NCI-H1436 treated with DMSO at 0.1 percent for 48 hours (cell line): ENCODE measurements around the gene NCKAP5.

Experiments used
- DNase-seq: peaks from one replicate; lab custom pipeline; 2025; lab: John Stamatoyannopoulos, UW

NCKAP5 gene

DNA sequence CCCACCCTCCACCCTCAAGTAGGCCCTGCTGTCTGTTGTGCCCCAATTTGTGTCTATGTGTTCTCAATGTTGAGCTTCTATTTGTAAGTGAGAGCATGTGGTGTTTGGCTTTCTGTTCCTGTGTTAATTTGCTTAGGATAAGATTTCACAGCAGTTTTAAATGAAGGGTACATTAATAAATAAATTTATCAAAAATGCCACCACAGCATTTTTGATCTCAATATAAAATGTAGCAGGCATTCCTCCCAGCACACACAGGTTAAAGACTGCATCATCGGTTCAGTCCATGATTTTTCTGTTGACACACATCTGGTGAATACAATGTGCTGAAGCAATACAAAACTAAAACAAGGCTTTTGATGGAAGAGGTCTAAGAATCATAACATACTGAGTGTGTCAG is 486.2 kb downstream of the NCKAP5 start:
- no peak for DNase-seq

DNA sequence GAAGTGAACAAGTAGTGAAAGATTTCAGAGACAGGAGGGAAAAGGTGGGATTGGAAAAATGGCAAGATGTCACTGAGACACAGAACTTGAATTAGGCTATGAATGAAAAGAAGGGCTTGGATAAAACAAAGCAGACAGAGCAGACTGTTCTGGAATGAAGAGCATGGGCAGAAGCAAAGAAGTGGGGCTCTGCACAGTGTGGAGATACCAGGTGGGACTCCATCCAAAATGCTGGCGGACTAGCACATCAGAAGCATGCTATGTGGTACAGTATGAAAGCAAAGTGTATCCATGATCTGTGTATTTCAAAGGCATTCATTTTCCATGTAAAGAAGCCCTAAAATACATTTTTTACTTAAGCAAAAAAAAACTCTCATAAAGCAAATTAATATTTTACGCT is 487.4 kb downstream of the NCKAP5 start:
- DNase-seq, result no peak

DNA sequence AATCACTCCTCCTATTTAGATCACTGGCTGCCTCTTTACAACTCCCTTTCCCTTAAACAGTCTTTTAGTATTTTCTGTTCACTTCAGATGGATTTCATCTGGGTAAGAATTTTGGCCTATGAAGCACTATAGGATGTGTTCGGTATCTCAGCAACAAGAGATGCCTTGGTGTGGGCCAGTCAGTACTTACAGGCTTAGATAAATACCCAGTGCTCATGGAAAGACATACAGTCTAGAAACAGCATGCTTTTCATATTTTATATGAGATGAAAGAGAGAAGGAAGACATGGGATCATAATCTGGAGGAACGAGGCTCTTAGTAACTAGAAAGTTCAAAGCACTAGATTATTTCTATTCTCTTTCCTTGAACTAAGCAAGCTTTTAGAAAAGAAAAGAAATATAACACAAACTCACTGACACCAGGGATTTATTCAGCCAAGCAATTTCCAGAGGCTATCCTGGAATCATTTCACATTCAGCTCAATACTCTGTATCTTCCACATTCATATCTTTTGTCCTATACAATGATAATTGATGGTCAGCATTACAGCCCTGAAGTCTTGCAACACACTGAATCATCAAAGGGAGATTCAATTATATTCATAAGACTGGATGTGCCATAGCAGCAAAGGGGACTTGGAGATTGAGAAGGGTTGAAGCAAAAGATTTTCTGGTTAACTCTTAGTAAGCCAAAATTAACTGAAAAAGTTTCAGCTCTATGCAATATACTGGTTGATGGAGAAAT is 489.4 kb downstream of the NCKAP5 start:
- no peak for DNase-seq

DNA sequence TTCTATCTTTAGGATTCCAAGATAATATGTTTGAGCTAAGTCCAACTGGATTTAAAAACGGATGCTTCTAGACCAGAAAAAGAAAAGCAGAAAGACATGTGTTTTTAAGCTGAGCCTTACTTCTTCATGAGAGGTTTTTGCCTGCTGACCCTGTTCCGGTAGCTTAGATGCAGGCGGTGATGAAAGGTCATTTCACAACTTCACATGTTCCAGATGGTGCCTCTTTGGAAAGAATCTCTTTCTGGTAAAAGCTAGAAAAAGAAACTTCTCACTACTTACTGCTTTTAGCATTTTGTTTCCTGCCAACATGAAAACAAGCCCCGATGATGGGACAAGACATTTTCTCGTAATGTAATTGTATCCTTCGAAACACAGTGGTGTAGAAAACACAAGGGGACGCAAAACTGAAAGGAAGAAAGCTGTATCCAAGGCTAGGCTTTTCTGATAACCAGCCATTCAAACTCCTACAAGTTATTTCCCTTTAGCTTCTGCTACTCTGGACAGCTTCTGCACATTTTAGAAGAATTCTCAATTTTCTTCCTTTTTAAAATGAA is 490.9 kb downstream of the NCKAP5 start:
- no peak for DNase-seq

DNA sequence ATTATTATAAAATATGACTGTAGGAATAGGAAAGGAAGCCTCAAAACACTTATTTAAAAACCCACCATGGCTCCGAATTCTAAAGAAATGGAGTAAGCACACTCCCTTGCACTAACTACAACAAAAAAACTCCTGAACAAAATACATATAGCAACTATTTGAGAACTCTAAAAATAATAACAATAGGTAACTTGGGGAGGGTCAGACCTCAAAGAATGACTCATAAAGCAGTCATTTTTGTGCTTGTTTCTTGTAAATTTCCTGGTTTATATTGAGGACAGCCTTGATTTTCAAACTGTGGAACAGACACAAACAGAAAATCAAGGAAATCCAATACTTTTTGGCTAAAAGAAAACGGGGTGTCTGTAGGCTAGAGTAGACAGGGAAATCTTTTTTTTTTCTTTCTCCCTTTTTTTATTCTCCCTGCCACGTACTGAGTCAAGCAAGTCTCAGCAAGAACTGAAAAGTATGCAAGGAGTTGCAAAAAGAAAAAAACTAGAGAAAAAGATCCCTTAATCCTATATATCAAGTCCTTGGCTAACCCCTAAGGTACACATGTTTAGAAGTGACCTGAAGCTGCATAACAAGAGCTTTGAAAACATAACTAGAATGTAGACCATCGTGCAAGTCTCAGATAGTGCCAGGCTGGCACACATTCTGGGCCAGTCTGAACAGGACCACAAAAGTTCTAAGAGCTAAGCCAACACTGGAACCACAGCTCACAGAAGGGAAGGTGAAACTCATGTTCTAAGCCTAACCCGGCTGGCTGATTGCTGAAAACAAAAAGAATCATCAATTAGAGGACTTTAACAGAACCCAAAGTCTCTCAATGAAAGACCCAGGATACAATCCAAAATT is 495.2 kb downstream of the NCKAP5 start:
- no peak for DNase-seq

GRCh38 chr2:133063775-133064174 is 504.5 kb downstream of the NCKAP5 start:
- no peak for DNase-seq

GRCh38 chr2:133062931-133063665 is 505.2 kb downstream of the NCKAP5 start:
- no peak for DNase-seq

DNA sequence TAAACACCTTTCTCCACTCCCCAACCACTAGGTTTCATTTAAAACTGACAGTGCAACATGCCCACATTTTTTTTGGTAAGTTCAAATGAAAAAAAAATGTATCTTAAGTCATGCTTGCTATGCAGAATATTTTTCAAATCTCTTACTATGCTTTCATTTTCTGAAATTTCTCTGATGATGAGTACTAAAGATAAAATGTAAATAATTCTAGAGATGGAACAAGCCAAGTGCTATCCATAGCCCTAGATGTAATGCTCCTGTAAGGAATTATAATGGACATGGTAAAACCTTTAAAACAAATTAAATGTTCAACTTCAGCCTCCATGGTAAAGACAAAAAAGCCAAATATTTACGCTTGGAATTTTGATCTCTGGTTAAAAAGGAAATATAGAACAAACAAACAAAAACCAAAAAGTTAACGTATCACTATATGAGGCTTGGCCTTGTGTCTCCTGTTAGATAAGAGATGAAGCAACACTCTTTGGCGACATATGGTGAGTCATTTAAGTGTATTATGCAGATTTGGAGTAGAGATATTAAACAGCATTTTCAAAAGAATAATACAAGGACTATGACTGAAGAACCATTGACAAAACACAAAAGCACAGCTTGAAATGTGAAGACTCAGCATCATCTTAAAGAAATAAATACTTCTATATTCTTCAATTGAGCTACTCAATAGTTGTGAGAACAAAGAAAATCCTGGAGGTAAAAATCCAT is 506.2 kb downstream of the NCKAP5 start:
- no peak for DNase-seq

DNA sequence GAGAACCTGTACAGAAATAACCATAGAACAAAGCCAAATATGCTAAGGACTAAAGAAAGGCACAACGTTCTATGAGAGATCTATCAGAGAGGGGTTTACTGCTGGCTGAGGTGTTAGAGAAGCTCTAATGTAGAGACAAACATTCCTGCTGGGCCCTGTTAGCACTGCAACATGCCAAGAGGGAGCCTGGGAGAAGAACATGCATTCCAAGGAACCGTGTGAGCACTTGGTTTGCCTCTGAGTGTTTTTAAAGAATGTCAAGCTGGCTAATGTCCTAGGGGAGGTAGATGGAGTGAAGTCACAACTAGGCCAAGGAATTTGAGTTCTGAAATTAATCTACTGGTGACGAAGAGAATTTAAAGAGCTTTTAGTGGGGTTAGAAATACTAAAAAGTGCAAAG is 514.0 kb downstream of the NCKAP5 start:
- no peak for DNase-seq

- no peak for DNase-seq
These were observed 514.7 kb downstream of the NCKAP5 start for GRCh38 chr2:133053541-133053940.

- DNase-seq, result no peak
These were observed 522.5 kb downstream of the NCKAP5 start for GRCh38 chr2:133045787-133046186.

DNA sequence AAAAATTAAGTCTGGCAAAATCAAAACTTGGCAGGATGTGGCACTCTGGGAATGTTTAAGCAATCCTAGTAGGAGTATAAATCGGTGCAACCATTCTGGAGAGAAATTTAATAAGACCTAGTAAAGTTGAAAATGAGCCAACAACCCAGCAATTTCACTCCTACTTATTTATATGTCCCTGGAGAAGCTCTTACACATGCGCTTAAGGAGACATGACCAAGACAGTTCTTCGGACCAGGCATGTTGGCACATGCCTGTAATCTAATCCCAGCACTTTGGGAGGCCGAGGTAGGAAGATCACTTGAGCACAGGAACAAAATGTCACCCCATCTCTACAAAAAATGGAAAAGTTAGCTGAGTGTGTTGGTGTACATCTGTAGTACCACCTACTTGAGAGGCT is 523.7 kb downstream of the NCKAP5 start:
- no peak for DNase-seq

GRCh38 chr2:133040170-133040569 is 528.1 kb downstream of the NCKAP5 start:
- DNase-seq, result no peak

- DNase-seq, result no peak
These were observed 528.7 kb downstream of the NCKAP5 start for GRCh38 chr2:133039531-133039930.

GRCh38 chr2:133026536-133027177 is 541.6 kb downstream of the NCKAP5 start:
- DNase-seq, result no peak

GRCh38 chr2:133025004-133025403 is 543.3 kb downstream of the NCKAP5 start:
- no peak for DNase-seq

DNA sequence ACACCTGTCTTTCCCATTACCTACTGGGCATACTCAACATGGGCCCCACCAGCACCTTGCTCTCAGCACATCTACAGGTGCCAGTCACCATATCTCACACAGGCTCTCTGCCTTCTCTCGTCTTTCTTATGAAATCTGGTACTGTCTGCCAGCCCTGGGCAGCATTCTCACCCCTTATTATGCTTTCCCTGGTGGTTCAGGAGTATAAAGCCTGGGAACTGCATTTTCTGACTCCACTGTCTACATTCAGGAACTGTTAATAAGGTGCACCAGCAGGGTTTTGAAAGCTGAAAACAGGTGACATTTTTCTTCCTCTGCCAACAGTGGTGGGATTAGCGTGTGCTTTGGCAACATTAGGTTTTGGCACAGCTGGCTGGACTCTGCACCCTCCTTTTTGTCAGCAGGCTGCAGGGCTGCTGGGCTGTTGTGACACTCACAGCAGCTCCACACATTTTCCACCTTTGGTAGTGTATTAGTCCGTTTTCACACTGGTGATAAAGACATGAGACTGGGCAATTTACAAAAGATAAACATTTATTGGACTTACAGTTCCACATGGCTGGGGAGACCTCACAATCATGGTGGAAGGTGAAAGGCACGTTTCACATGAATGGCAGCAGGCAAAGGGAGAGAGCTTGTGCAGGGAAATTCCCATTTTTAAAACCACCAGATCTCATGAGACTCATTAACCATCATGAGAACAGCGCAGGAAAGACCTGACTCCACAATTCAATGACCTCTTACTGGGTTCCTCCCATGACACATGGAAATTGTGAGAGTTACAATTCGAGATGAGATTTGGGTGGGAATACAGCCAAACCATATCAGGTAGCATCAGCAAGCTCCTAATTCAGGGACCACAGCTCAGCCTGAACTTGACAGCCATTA is 555.2 kb downstream of the NCKAP5 start:
- no peak for DNase-seq

GRCh38 chr2:133004623-133005022 is 563.6 kb downstream of the NCKAP5 start:
- DNase-seq, result no peak

DNA sequence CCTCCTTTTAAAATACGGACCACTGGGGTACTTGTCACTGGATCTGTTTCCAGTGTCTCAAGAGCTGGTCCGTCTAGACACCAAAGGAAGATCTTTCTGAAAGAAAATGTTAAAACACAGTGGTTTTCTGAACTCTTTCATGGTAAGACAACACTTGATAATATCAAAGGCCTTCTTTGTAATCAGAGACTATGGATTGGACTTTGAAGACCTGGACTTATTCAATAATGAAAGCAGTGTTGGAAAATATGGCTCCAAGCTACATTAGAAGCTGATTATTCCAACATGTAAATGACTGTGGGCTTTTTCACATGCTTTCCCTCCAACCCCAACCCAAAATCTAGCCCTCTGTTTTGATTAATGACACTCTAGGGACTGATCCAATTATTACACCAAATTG is 568.8 kb downstream of the NCKAP5 start:
- DNase-seq, result no peak

GRCh38 chr2:132998221-132998620 is 570.0 kb downstream of the NCKAP5 start:
- DNase-seq, result no peak
